NCI-H1092 treated with DMSO at 0.1 percent for 48 hours (cell line): ENCODE data around the gene CLIC5.

ENCODE experiments used
- DNase-seq: peaks from one replicate; lab custom pipeline; 2025; lab: John Stamatoyannopoulos, UW

CLIC5 gene

DNA sequence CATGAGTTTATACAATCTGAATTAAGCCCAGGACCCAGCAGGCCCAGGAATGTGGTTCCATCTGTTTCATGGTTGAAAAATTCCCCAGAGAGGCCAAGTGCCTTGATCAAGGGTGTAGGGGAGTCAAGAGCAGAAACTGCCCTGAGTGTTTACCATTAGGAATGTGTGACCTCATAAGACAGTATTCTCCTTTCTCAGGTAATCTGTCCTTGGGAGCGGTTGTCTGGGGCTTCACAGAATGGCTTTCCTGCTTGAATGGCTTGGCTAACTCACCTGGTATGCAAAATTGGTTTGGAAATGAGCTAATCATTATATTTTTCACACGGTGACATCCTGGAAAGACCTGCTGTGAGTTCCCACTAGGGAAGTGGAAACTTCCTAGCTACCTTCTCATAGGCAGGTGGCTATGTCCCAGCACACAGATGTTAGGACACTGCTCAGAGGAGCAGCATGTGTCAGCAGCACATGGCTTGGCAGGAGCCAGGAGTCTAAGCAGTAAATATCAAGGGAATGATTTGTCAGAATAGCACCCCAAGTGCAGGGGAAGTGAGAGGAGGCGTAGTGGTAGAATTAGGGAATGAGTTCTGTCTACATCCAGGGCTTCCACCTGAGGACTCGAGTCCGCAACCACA is 17.7 kb downstream of the CLIC5 start:
- no peak for DNase-seq

GRCh38 chr6:45991189-45991588 is 24.5 kb downstream of the CLIC5 start:
- no peak for DNase-seq

DNA sequence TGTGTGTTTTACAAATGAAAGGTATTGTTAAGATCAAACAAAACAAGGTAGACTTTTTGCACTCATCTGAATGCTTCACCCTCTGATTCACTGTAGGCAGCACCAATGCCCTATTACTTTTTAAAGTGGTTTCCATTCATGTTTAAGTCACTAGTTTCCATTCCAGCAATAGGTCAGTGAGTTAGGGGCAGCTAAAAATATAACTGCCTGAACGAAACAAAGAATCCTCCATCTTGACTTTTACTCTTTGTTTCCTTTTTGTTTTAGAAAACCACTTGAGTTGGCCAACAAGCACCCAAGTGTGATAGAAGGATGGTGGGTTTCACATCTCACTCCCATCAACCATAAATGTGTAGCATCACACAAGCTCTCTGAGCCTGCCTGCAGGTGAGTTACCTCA is 25.5 kb downstream of the CLIC5 start:
- no peak for DNase-seq

- no peak for DNase-seq
These were observed 27.0 kb downstream of the CLIC5 start for GRCh38 chr6:45988635-45989034.

- no peak for DNase-seq
These were observed 27.8 kb downstream of the CLIC5 start for GRCh38 chr6:45987856-45988255.

GRCh38 chr6:45986746-45987274 is 28.9 kb downstream of the CLIC5 start:
- no peak for DNase-seq

- DNase-seq, result no peak
These were observed 30.8 kb downstream of the CLIC5 start for GRCh38 chr6:45984788-45985425.

DNA sequence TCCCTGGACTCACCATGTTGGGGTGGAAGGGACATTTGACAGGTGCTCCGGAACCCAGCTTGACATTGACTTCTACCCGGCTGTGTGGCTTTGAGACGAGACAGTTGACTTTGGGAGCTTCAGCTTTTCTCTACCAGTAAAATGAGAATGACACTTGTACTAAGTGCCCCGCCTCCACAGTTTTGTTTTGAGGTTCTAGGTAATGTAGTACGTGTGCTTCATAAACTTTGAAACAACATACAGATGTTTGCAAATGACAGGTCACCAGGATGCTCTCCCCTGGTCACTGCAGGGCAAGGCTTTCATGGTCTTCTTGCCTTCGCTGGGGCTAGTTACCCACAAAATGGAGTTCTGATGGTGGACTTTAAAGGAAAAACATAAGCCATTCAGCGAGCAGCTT is 31.3 kb downstream of the CLIC5 start:
- DNase-seq, result no peak

DNA sequence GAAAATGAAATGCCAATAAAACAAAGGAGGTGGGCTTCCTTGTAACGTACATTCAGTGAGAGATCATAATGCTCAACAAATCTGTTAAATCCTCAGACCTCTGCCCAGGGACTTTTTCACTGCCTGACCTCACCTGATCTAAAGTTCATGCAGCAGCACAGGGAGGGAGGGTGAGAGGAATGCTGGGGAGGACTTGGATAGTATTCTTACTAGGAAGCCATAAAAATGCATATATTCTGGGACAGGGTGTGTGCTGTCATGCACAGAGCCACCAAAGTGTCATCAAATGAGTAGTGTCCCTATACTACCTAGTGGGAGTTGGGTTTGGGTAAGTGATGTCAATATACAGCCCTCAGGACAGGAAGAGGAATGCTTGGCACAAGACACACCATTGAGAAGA is 32.6 kb downstream of the CLIC5 start:
- DNase-seq, result no peak

DNA sequence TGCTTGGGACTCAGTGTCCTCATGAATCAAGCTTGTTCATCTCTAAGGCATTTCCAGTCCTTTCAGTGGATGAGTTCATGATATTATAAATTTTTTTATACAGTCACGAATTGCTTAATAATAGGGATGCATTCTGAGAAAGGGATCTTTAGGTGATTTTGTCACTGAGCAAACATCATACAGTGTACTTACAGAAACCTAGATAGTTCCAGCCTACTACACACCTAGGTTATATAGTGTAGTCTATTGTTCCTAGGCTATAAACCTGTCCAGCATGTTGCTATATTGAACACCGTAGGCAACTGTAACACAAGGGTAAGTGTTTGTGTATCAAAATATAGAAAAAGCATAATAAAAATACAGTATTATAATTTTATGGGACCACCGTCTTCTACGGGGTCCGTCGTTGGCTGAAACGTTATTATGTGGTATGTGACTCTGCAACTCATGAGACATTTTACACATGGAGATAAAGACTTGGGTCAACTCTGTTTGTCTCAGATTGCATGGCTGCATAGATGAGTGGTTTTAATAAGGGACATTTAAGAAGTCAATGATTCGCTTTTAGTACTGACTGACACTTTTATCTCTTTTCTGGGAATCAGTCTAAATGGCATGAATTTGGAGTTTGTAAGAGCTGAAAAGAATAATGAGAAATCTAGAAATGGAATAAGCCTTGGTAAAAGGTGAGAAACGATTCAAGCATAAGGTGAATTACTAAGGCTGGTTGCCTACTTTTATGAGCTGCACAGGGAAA is 33.2 kb downstream of the CLIC5 start:
- no peak for DNase-seq

DNA sequence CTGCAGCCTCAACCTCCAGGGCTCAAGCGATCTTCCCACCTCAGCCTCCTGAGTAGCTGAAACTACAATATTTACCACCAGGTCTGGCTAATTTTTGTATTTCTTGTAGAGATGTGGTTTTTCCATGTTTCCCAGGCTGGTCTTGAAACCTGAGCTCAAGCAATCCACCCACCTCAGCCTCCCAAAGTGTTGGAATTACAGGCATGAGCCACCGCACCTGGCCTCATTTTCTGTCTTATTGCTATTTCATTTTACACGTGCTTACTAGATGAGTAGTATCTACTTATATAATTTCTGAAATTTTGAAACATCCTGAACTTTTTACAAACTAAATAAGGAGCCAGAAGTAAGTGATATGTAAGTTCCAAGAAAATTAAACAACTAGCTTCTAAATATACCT is 34.6 kb downstream of the CLIC5 start:
- no peak for DNase-seq

- no peak for DNase-seq
These were observed 36.3 kb downstream of the CLIC5 start for GRCh38 chr6:45979311-45979710.

- DNase-seq, result no peak
These were observed 41.1 kb downstream of the CLIC5 start for GRCh38 chr6:45974596-45974995.

DNA sequence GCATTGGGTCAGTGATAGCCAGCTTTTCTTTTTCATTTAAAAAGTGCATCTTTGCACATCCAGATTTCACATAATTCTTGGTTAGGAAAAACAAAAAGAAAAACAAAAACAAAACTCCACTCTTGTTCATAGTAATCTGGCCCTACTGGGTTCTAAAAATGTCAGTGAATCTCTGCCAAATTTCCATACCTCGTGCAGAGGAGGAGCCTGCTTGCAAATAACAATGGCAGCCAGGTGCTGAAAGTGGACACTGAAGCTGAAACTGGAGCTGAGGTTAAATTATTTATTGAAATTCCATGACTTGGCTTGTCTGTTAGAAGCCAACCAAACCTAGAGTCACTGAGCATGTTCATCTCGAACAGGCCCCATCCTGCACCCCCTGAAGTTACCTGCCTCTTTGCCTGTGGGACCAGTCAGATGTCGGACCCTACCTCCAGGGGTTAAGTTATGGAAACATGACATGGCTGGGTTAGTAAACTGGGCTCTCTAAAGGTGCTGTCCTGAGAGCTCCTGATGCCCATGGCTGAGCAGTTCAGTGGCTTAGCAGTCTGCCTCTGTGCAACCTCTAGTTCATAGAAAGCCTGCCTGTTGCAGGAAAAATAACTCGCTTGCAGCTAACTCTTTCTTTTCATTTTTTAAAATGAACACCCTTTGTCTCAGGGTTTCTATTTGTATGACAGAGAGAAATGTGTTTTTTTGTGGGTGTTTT is 42.7 kb downstream of the CLIC5 start:
- no peak for DNase-seq

DNA sequence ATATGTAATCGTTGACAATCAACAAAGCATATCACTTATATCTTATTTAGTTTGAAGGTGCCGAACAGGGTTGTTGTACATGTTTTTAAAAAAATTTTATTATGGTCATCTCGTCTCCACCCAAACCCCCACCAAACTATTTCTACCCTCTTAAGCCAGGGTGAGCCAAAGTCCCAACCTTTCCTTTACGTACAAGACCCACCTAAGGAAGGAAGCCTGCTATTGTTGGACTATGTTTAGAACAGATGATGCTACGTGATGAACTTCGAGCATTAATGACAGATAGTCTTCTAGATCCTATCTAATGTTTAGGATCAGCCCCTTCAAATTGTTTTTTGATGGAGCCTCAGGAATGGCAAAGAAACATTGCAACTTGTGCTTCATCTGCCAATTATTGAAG is 44.4 kb downstream of the CLIC5 start:
- DNase-seq, result no peak

DNA sequence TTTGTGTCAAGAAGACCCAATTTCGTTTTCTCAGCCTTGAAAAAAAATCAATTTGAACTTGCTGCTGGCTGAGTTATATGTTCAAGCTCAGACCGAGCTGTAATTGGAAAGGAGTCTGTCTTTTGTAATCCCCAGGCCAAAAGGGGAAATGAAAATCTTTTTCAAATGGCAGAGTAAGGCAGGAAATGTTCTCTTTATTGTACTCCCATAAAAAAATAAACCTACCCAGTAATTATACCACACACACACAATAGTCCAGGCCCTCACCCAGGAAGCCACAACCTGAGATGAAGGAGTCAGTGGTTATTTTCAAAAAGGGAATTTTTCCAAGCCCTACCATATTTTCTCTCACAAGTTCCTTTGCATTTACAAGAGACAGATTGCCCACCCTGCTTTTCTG is 45.3 kb downstream of the CLIC5 start:
- DNase-seq, result no peak

DNA sequence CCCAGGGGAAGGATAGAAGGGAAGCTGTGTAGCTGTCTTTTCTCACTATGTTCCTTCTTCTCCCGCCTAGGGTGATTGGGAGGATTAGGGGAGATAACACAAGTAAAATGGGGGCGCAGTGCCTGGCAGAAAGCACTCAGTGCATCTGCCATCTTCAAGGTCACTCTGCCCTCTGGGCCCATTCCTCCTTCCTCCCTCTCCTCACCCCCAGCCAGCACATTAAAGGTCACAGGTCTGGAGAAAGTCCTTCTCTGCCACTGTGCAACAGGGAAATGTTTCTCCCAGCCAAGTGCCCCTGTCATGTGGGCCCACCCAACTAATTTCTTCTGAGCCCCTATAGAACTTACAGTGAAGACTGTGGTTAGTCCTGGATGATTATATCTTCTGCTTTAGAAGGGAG is 45.8 kb downstream of the CLIC5 start:
- no peak for DNase-seq

- DNase-seq, result no peak
These were observed 46.6 kb downstream of the CLIC5 start for GRCh38 chr6:45969026-45969425.

DNA sequence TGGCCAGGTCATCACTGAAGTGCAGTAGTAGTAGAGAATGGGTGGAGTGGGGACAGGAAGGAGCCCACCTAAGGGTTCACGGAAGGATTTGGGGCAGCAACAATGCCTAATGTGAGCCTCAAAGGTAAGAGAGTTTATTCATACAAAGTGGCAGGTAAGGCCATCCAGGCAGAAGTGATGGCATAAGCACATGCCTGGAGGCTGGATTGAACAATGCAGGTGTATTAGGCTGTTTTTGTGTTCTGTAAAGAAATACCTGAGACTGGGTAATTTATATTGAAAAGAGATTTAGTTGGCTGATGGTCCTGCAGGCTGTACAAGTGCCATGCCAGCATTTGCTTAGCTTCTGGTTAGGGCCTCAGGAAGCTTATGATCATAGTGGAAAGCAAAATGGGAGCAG is 48.3 kb downstream of the CLIC5 start:
- DNase-seq, result no peak

DNA sequence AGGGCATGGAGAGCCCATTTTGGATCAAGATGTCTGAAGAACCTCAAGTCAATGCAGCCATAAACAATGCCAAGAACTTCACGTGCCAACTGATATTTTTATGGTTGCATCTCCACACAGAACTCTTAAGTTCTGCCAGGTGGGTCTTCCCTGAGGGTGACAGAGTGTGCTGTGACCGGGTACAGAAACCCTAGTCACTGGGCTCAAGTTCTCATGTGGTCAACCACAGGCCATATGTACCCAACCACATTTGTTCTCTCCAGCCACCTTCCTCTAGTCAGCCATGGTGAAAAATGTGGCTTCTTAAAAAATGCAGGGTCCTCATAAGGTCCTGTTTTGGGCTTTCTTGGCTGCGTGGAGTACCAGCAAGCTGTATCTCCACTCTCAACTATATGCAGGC is 48.9 kb downstream of the CLIC5 start:
- no peak for DNase-seq

DNA sequence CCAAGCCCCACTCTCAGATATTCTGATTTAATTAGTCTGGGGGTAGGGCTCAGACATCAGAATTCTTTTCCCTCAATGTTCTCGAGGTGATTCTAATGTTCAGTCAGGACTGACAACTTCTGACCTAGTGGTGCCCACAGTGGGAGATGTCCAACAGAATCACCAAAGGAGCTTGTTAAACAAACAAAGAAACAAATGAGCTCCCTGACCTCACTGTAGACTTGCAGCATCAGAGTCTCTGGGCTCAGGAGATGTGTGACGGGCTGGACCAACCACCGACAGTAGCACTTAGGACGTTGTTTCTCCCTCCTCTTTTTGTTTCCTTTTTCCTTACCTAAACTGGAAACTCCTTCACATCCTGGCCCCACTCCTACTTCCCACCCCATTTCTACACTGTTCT is 49.3 kb downstream of the CLIC5 start:
- DNase-seq, result no peak

- DNase-seq, result no peak
These were observed 49.9 kb downstream of the CLIC5 start for GRCh38 chr6:45965792-45966191.

DNA sequence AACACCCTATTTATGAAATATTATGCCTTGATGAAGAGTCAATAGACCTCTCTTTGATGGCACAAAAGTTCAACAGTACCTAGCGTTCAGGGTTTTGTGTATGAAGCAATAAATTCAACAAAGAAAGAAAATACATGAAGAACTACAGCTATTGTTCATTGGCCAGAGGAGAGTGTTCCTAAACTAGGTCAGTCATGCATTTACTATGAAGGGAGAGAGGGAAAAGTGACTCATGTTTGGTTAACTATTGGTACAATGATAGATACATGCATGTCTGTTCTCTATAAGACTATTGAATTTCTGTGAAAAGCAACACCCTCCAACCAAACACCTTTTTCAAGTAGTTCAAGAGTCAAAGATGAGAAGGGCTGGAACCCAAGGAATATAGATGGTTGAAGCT is 50.7 kb downstream of the CLIC5 start:
- DNase-seq, result no peak
